Liver (tissue), 3 donors: Measurements from ENCODE around the gene COL11A1.

Experiments used
- EGR1 ChIP-seq, 2 donors: IDR thresholded peaks; 2 replicates each; pipeline ENCODE4 v1.6.1; 2016 to 2018; ENCODE audit warnings: antibody characterized with exemption in 2 of 2, low read depth in 2 of 2
- GABPA ChIP-seq, 2 donors: IDR thresholded peaks in 1 of 2; conservative IDR thresholded peaks in 1 of 2; 2 replicates each; pipeline ENCODE4 v1.6.1; 2016; ENCODE audit warnings: antibody characterized with exemption in 2 of 2, mild to moderate bottlenecking in 1 of 2, moderate library complexity in 1 of 2
- JUND ChIP-seq, 2 donors: IDR thresholded peaks; 2 replicates each; pipeline ENCODE4 v1.6.1; 2016; ENCODE audit warnings: antibody characterized with exemption in 2 of 2
- RAD21 ChIP-seq, 2 donors: IDR thresholded peaks; 2 replicates each; pipeline ENCODE4 v1.6.1; 2016; ENCODE audit warnings: antibody characterized with exemption in 2 of 2, mild to moderate bottlenecking in 2 of 2
- SP1 ChIP-seq: IDR thresholded peaks from 2 replicates; pipeline ENCODE4 v1.6.1; 2018; ENCODE audit warnings: antibody characterized with exemption, mild to moderate bottlenecking
- YY1 ChIP-seq: IDR thresholded peaks from 2 replicates; pipeline ENCODE4 v1.6.1; 2016; ENCODE audit warnings: antibody characterized with exemption, mild to moderate bottlenecking
- ZBTB33 ChIP-seq: IDR thresholded peaks from 2 replicates; pipeline ENCODE4 v1.6.1; 2016; ENCODE audit warnings: antibody characterized with exemption
- TF ChIP-seq, protein P1 (sequence below): fragments of 150-350 bp; IDR thresholded peaks from 2 replicates; pipeline ENCODE4 v1.5.1; 2017; ENCODE audit warnings: improper control_type of control experiment, low read depth, low read length; ENCODE audit not compliant: missing input control
- TF ChIP-seq, protein P2 (sequence below): IDR thresholded peaks from 2 replicates; pipeline ENCODE4 v1.6.1; 2016; ENCODE audit warnings: antibody characterized with exemption, mild to moderate bottlenecking
- donor health status: healthy.
- donor health status: healthy.

- no peak for TF ChIP-seq SP1
- TF ChIP-seq, protein P1, sequence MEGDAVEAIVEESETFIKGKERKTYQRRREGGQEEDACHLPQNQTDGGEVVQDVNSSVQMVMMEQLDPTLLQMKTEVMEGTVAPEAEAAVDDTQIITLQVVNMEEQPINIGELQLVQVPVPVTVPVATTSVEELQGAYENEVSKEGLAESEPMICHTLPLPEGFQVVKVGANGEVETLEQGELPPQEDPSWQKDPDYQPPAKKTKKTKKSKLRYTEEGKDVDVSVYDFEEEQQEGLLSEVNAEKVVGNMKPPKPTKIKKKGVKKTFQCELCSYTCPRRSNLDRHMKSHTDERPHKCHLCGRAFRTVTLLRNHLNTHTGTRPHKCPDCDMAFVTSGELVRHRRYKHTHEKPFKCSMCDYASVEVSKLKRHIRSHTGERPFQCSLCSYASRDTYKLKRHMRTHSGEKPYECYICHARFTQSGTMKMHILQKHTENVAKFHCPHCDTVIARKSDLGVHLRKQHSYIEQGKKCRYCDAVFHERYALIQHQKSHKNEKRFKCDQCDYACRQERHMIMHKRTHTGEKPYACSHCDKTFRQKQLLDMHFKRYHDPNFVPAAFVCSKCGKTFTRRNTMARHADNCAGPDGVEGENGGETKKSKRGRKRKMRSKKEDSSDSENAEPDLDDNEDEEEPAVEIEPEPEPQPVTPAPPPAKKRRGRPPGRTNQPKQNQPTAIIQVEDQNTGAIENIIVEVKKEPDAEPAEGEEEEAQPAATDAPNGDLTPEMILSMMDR: no peak
- TF ChIP-seq EGR1 (IDR thresholded peaks at IDR 0.05; ENCODE audit: low read depth in 2 of 2): no peak
- TF ChIP-seq GABPA (IDR thresholded peaks at IDR 0.05 in 1 of 2, conservative IDR thresholded peaks at IDR 0.05 in 1 of 2): no peak
- no peak for TF ChIP-seq JUND (IDR thresholded peaks at IDR 0.05)
- TF ChIP-seq, protein P2, sequence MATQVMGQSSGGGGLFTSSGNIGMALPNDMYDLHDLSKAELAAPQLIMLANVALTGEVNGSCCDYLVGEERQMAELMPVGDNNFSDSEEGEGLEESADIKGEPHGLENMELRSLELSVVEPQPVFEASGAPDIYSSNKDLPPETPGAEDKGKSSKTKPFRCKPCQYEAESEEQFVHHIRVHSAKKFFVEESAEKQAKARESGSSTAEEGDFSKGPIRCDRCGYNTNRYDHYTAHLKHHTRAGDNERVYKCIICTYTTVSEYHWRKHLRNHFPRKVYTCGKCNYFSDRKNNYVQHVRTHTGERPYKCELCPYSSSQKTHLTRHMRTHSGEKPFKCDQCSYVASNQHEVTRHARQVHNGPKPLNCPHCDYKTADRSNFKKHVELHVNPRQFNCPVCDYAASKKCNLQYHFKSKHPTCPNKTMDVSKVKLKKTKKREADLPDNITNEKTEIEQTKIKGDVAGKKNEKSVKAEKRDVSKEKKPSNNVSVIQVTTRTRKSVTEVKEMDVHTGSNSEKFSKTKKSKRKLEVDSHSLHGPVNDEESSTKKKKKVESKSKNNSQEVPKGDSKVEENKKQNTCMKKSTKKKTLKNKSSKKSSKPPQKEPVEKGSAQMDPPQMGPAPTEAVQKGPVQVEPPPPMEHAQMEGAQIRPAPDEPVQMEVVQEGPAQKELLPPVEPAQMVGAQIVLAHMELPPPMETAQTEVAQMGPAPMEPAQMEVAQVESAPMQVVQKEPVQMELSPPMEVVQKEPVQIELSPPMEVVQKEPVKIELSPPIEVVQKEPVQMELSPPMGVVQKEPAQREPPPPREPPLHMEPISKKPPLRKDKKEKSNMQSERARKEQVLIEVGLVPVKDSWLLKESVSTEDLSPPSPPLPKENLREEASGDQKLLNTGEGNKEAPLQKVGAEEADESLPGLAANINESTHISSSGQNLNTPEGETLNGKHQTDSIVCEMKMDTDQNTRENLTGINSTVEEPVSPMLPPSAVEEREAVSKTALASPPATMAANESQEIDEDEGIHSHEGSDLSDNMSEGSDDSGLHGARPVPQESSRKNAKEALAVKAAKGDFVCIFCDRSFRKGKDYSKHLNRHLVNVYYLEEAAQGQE: no peak
- no peak for TF ChIP-seq ZBTB33
- TF ChIP-seq RAD21 (IDR thresholded peaks at IDR 0.05): no peak
- TF ChIP-seq YY1: no peak
Measured at GRCh38 chr1:102853136-102853535, 255.2 kb downstream of the COL11A1 start.
